Ecto neural progenitor cell (in vitro differentiated cells): ENCODE data around the gene TSPOAP1.
A peak's percentile ranks its signal among the peaks of the same experiment; 100 is the strongest.

Experiments used
- DNase-seq: peaks from one replicate; pipeline ENCODE4 v3.0.0-alpha.2; 2018; ENCODE audit warnings: low spot score

Gene TSPOAP1

GRCh38 chr17:58316260-58316960 lies 12.2 kb downstream of the TSPOAP1 start:
- DNase-seq, result peak; percentile 45

GRCh38 chr17:58315750-58316149 lies 12.8 kb downstream of the TSPOAP1 start:
- no peak for DNase-seq

GRCh38 chr17:58315281-58315711 lies 13.3 kb downstream of the TSPOAP1 start:
- DNase-seq, result peak; percentile 43

- DNase-seq, result peak; percentile 41
Measured at GRCh38 chr17:58314706-58315015, 13.9 kb downstream of the TSPOAP1 start.

GRCh38 chr17:58313815-58314705 lies 14.5 kb downstream of the TSPOAP1 start:
- DNase-seq, result peak; percentile 50

- no peak for DNase-seq
Measured at GRCh38 chr17:58312829-58313228, 15.8 kb downstream of the TSPOAP1 start.

- DNase-seq, result peak; percentile 54
Measured at GRCh38 chr17:58312021-58312630, 16.5 kb downstream of the TSPOAP1 start.

GRCh38 chr17:58311429-58311894 lies 17.1 kb downstream of the TSPOAP1 start:
- DNase-seq, result peak; percentile 42

GRCh38 chr17:58310511-58311428 lies 17.8 kb downstream of the TSPOAP1 start:
- DNase-seq, result peak; percentile 47

- DNase-seq, result no peak
Measured at GRCh38 chr17:58309918-58310259, 18.7 kb downstream of the TSPOAP1 start.

- DNase-seq, result peak; percentile 44
Measured at GRCh38 chr17:58308985-58309917, 19.3 kb downstream of the TSPOAP1 start.

GRCh38 chr17:58308173-58308984 lies 20.2 kb downstream of the TSPOAP1 start:
- DNase-seq, result peak; percentile 77

GRCh38 chr17:58307468-58308172 lies 21.0 kb downstream of the TSPOAP1 start:
- DNase-seq, result peak; percentile 51

GRCh38 chr17:58306131-58306951 lies 22.3 kb downstream of the TSPOAP1 start:
- DNase-seq, result peak; percentile 46

- peak; percentile 48 for DNase-seq
Measured at GRCh38 chr17:58305626-58306025, 23.0 kb downstream of the TSPOAP1 start.

GRCh38 chr17:58304750-58305486 lies 23.7 kb downstream of the TSPOAP1 start:
- DNase-seq, result peak; percentile 47

- DNase-seq, result peak; percentile 81
Measured at GRCh38 chr17:58303971-58304749, 24.4 kb downstream of the TSPOAP1 start.
